Aorta (tissue), 5 donors: Measurements from ENCODE around the gene PIP5K1B. TPM values are rescaled to one million over a fixed set of nuclear protein-coding genes. Genes with fewer than 3 reads are reported as not detected.

Experiments
- ATAC-seq: fragments of 200-7000 bp; cut with Tn5 transposase; one replicate; pipeline ENCODE4 v1.9.1; 2022; ENCODE audit warnings: moderate library complexity; ENCODE audit not compliant: low FRiP score
- DNase-seq, 2 donors: peaks; one replicate each; pipeline ENCODE4 v3.0.0-alpha.2; 2020
- H3K27ac ChIP-seq, 2 donors: one replicate each; pipeline ENCODE4 v1.5.1; 2013; ENCODE audit warnings: low read length in 2 of 2, mild to moderate bottlenecking in 2 of 2, moderate library complexity in 2 of 2, control low read depth in 1 of 2, inconsistent platforms in 1 of 2, low read depth in 1 of 2
- H3K27me3 ChIP-seq, 2 donors: one replicate each; pipeline ENCODE4 v1.6.1; 2013; ENCODE audit warnings: control low read depth in 1 of 2, low read length in 1 of 2, mild to moderate bottlenecking in 1 of 2, moderate library complexity in 1 of 2; ENCODE audit not compliant: insufficient read depth in 2 of 2, control insufficient read depth in 1 of 2
- H3K36me3 ChIP-seq, 2 donors: one replicate each; pipeline ENCODE4 v1.6.1; 2013; ENCODE audit warnings: control low read depth in 1 of 2, low read length in 1 of 2, mild to moderate bottlenecking in 1 of 2; ENCODE audit not compliant: insufficient read depth in 2 of 2, control insufficient read depth in 1 of 2
- H3K4me1 ChIP-seq, 2 donors: one replicate each; pipeline ENCODE4 v1.6.1; 2013; ENCODE audit warnings: low read length in 2 of 2, control low read depth in 1 of 2, mild to moderate bottlenecking in 1 of 2, moderate library complexity in 1 of 2; ENCODE audit not compliant: insufficient read depth in 2 of 2, control insufficient read depth in 1 of 2
- H3K4me3 ChIP-seq, 2 donors: one replicate each; pipeline ENCODE4 v1.5.1; 2013; ENCODE audit warnings: low read length in 2 of 2, control low read depth in 1 of 2, mild to moderate bottlenecking in 1 of 2
- H3K9me3 ChIP-seq: one replicate; pipeline ENCODE4 v1.6.1; 2013; ENCODE audit warnings: mild to moderate bottlenecking, low read length; ENCODE audit not compliant: control insufficient read depth
- WGBS, 2 donors: extraction: QIAGEN DNeasy Blood & Tissue Kit; methylation state at CpG; one replicate each; pipeline ENCODE4 v1.1.7; 2013; 5-methylcytosine and 5-hydroxymethylcytosine counted together
- intact Hi-C, 2 donors: fragments of 100-400 bp; cut with DNase I; formaldehyde crosslinking; loops; one replicate each; pipeline versions ENCODE4 v1.14.2 to v1.15.0; 2022
- polyA plus RNA-seq, 2 donors: library from polyadenylated mRNA; stranded (reverse); fragments of 200-250 nt; gene quantifications; one replicate each; pipeline ENCODE4 v1.2.3, GENCODE V29; 2013
- total RNA-seq, 2 donors: library from RNA; stranded (reverse); fragmentation: NEBNext Ultra II Directional; extraction: Animal tissue kit (Norgen Biotek cat#: 25700); gene quantifications; one replicate each; pipeline ENCODE4 v1.2.1, GENCODE V29; 2021
- donor health status: healthy with polysubstance abuse.
- donor health status: Bipolar disorder and iron deficiency.
- donor health status: DM: no; HTN: no; CAD: no.
- donor health status: DM: no; HTN: no; CAD: no.
- donor health status: DM: yes; HTN: yes; CAD: no.

Gene PIP5K1B
- total and polyA plus RNA-seq, 4 donors = 0.82 to 14.5 (median 8.5) TPM

GRCh38 chr9:68711281-68711680, 6.2 kb downstream of the PIP5K1B start:
- no peak for ATAC-seq
- H3K9me3 ChIP-seq = no peaks in the 10 kb centered on the region
- DNase-seq = no peak
- no peaks in the 10 kb centered on the region for H3K4me1 ChIP-seq
- intact Hi-C loops = no loop called here
- no peaks in the 10 kb centered on the region for H3K36me3 ChIP-seq
- H3K27ac ChIP-seq = no peak overlapping the region
- H3K4me3 ChIP-seq = no peak overlapping the region
- no peaks in the 10 kb centered on the region for H3K27me3 ChIP-seq
- 74 to 80% methylated on average over 2 of the region's 2 CpGs for WGBS, 2 donors

DNA sequence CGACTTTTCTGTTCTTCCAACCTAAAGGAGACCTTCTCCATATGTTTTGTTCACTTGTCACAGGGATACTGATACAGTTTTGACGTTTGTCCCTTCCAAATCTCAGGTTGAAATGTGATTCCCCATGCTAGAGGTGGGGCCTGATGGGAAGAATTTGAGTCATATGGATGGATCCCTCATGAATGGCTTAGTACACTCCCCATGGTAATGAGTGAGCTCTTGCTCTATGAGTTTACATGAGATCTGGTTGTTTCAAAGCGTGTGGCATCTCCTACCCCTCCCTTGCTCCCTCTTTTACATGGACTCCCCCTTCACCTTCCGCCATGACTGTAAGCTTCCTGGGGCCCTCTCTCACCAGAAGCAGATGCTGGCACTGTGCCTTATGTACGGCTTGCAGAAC, 6.9 kb downstream of the PIP5K1B start:
- Histone ChIP-seq H3K36me3 (no peaks in the 10 kb centered on the region), H3K27ac (no peak overlapping the region), H3K9me3 (no peaks in the 10 kb centered on the region), H3K27me3 (no peaks in the 10 kb centered on the region), H3K4me1 (no peaks in the 10 kb centered on the region), H3K4me3 (no peak overlapping the region)
- DNase-seq (no peak), ATAC-seq (no peak)
- intact Hi-C loops = no loop called here
- WGBS, 2 donors = 90 to 94% methylated on average over 5 of the region's 5 CpGs

GRCh38 chr9:68714416-68715180, 9.6 kb downstream of the PIP5K1B start:
- Histone ChIP-seq H3K36me3 (no peaks in the 10 kb centered on the region), H3K9me3 (no peaks in the 10 kb centered on the region), H3K4me3 (no peak overlapping the region), H3K4me1 (no peaks in the 10 kb centered on the region), H3K27ac (no peak overlapping the region), H3K27me3 (no peaks in the 10 kb centered on the region)
- WGBS, 2 donors = 90 to 93% methylated on average over 4 of the region's 4 CpGs
- ATAC-seq = no peak
- no peak for DNase-seq
- intact Hi-C loops = no loop called here

DNA sequence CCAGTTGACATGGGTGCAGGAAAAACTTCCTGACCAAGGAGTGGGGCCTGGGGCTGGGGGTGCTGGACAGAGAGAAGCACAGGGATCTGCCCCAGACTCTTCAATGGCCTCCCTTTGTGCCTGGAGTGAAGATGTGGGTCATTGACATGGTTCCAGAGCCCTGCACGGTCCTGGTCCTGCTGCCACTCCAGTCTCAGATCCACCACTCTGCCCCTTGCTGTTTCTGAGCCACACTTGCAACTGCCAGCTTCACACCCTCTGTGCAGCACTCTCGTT, 10.1 kb downstream of the PIP5K1B start:
- no peak for DNase-seq
- 55 to 61% methylated on average over 2 of the region's 2 CpGs for WGBS, 2 donors
- ATAC-seq = no peak

GRCh38 chr9:68717552-68718443, 12.8 kb downstream of the PIP5K1B start:
- H3K36me3 ChIP-seq = no peaks in the 10 kb centered on the region
- H3K27ac ChIP-seq = no peak overlapping the region
- intact Hi-C loops = no loop called here
- WGBS, 2 donors = 87 to 90% methylated on average over 2 of the region's 2 CpGs
- peaks cover 0 to 1% of the 10 kb centered on the region in 2 donors for H3K4me1 ChIP-seq
- DNase-seq = no peak
- H3K9me3 ChIP-seq = no peaks in the 10 kb centered on the region
- H3K4me3 ChIP-seq = no peak overlapping the region
- H3K27me3 ChIP-seq = no peaks in the 10 kb centered on the region
- no peak for ATAC-seq

More for the DNA sequence above, 10.1 kb downstream of the PIP5K1B start:
- Histone ChIP-seq H3K9me3 (no peaks in the 10 kb centered on the region), H3K27me3 (no peaks in the 10 kb centered on the region), H3K36me3 (no peaks in the 10 kb centered on the region), H3K4me3 (no peak overlapping the region), H3K4me1 (peaks cover 0 to 1% of the 10 kb centered on the region in 2 donors), H3K27ac (no peak overlapping the region)
- intact Hi-C loops = no loop called here

- Histone ChIP-seq H3K4me1 (peaks cover 0 to 1% of the 10 kb centered on the region in 2 donors), H3K36me3 (no peaks in the 10 kb centered on the region), H3K9me3 (no peaks in the 10 kb centered on the region), H3K27ac (no peak overlapping the region), H3K4me3 (no peak overlapping the region), H3K27me3 (no peaks in the 10 kb centered on the region)
- WGBS, 2 donors = 43 to 47% methylated on average over 2 of the region's 2 CpGs
- DNase-seq = no peak
- intact Hi-C loops = no loop called here
- ATAC-seq = no peak
Measured at GRCh38 chr9:68719847-68720246, 14.8 kb downstream of the PIP5K1B start.

- DNase-seq = no peak
Measured at GRCh38 chr9:68720656-68721313, 15.7 kb downstream of the PIP5K1B start.

GRCh38 chr9:68721666-68722330, 16.8 kb downstream of the PIP5K1B start:
- Histone ChIP-seq H3K27ac (no peak overlapping the region), H3K4me1 (peaks cover 0 to 1% of the 10 kb centered on the region in 2 donors), H3K4me3 (no peak overlapping the region), H3K9me3 (no peaks in the 10 kb centered on the region), H3K27me3 (no peaks in the 10 kb centered on the region), H3K36me3 (no peaks in the 10 kb centered on the region)
- 87 to 90% methylated on average over 8 of the region's 8 CpGs for WGBS, 2 donors
- ATAC-seq = no peak
- DNase-seq = no peak
- intact Hi-C loops = no loop called here

More at GRCh38 chr9:68720656-68721313, 15.7 kb downstream of the PIP5K1B start:
- Histone ChIP-seq H3K4me3 (no peak overlapping the region), H3K36me3 (no peaks in the 10 kb centered on the region), H3K27me3 (no peaks in the 10 kb centered on the region), H3K27ac (no peak overlapping the region), H3K4me1 (peaks cover 0 to 1% of the 10 kb centered on the region in 2 donors), H3K9me3 (no peaks in the 10 kb centered on the region)
- intact Hi-C loops = no loop called here
- WGBS, 2 donors = 91 to 93% methylated on average over 7 of the region's 7 CpGs
- no peak for ATAC-seq
